Pancreas (tissue), 10 donors: ENCODE measurements around the gene HSPB2. TPM values are rescaled to one million over a fixed set of nuclear protein-coding genes. Genes with fewer than 3 reads are reported as not detected.
A peak's percentile ranks its signal among the peaks of the same experiment; 100 is the strongest.

Experiments
- ATAC-seq, 4 donors: fragments of 200-7000 bp; cut with Tn5 transposase; one replicate each; pipeline versions ENCODE4 v1.8.0 to v1.9.1; 2020; ENCODE audit warnings: mild to moderate bottlenecking in 4 of 4, moderate library complexity in 4 of 4
- DNase-seq, 6 donors: peaks; one replicate each; pipeline ENCODE4 v3.0.0-alpha.2; 2020
- FAIRE-seq: peaks from 2 replicates; lab custom pipeline; 2012; peaks lifted over from hg19 to GRCh38; lab: Jason Lieb, UNC
- H3K27ac ChIP-seq, 4 donors: fragments of 200-600 bp; sonication (generic); 1 replicate in 3 of 4; 2 replicates in 1 of 4; pipeline versions ENCODE4 v1.5.0 to v1.8.0; 2020
- H3K27me3 ChIP-seq, 4 donors: fragments of 200-600 bp; one replicate each; pipeline ENCODE4 v1.8.0; 2021
- H3K36me3 ChIP-seq, 3 donors: fragments of 200-600 bp; sonication (generic) in 1 of 3; one replicate each; pipeline versions ENCODE4 v1.5.0 to v1.8.0; 2020 to 2021
- H3K4me1 ChIP-seq, 3 donors: fragments of 200-600 bp; one replicate each; pipeline ENCODE4 v1.8.0; 2021
- H3K4me3 ChIP-seq, 4 donors: fragments of 200-600 bp; sonication (generic) in 2 of 4; one replicate each; pipeline versions ENCODE4 v1.5.0 to v1.8.0; 2020 to 2021
- H3K9me3 ChIP-seq, 4 donors: fragments of 200-600 bp; one replicate each; pipeline ENCODE4 v1.8.0; 2021
- CTCF ChIP-seq, 4 donors: fragments of 200-600 bp; sonication (generic) in 3 of 4; IDR thresholded peaks; one replicate each; pipeline versions ENCODE4 v1.5.0 to v1.8.0; 2021; ENCODE audit warnings: antibody characterized with exemption in 4 of 4
- WGBS, 2 donors: extraction: QIAGEN DNeasy Blood & Tissue Kit; methylation state at CpG; one replicate each; pipeline ENCODE4 v1.1.7; 2013; 5-methylcytosine and 5-hydroxymethylcytosine counted together
- intact Hi-C, 3 donors: fragments of 100-400 bp; cut with DNase I; formaldehyde crosslinking; loops; one replicate each; pipeline versions ENCODE4 v1.11.1 to v1.14.2; 2022
- polyA plus RNA-seq, 2 donors: library from polyadenylated mRNA; stranded (reverse); fragments of 200-250 nt; gene quantifications; one replicate each; pipeline ENCODE4 v1.2.3, GENCODE V29; 2013
- total RNA-seq, 6 donors: library from RNA; stranded (reverse); fragmentation: NEBNext Ultra II Directional in 4 of 6; extraction: Animal tissue kit (Norgen Biotek cat#: 25700) in 4 of 6; gene quantifications; one replicate each; pipeline versions ENCODE4 v1.2.1 to v1.2.4, GENCODE V29; 2021 to 2023
- donor health status: healthy with polysubstance abuse.
- donor health status: DM: no; HTN: no; CAD: no; lungs with moderate emphysema.
- donor health status: DM: no; HTN: no; CAD: no.
- donor health status: control.
- donor health status: control.
- donor health status: Bipolar disorder and iron deficiency.
- donor health status: DM: yes; HTN: yes; CAD: no.
- donor health status: DM: no; HTN: no; CAD: no.
- donor health status: DM: no; HTN: no; CAD: no.
- donor health status: DM: yes; HTN: yes; CAD: no.

HSPB2 gene
- total and polyA plus RNA-seq, 8 donors, result 0.32 to 1.5 (median 0.78) TPM; not detected in 1

GRCh38 chr11:111946499-111946898 lies 34.0 kb downstream of the HSPB2 start:
- intact Hi-C loops, result no loop called here
- H3K27ac ChIP-seq, result no peak overlapping the region
- peak in 1 of 6 donors; percentile 40 for DNase-seq

GRCh38 chr11:111947143-111947542 lies 34.6 kb downstream of the HSPB2 start:
- TF ChIP-seq CTCF (IDR thresholded peaks at IDR 0.05), result no peak
- Histone ChIP-seq H3K36me3 (no peaks in the 10 kb centered on the region), H3K9me3 (no peaks in the 10 kb centered on the region), H3K27me3 (no peaks in the 10 kb centered on the region), H3K4me1 (no peaks in the 10 kb centered on the region), H3K27ac (no peak overlapping the region), H3K4me3 (no peak overlapping the region)
- FAIRE-seq (no peak), ATAC-seq (no peak), DNase-seq (no peak)
- intact Hi-C loops, result no loop called here

More at GRCh38 chr11:111946499-111946898, 34.0 kb downstream of the HSPB2 start:
- peak; percentile 27 to 86 (median 45) for ATAC-seq
- no peak for FAIRE-seq
- Histone ChIP-seq H3K9me3 (no peaks in the 10 kb centered on the region), H3K4me3 (no peak overlapping the region), H3K4me1 (no peaks in the 10 kb centered on the region), H3K36me3 (no peaks in the 10 kb centered on the region), H3K27me3 (no peaks in the 10 kb centered on the region)
- TF ChIP-seq CTCF (IDR thresholded peaks at IDR 0.05), result no peak
- 47 to 57% methylated on average over 3 of the region's 3 CpGs for WGBS, 2 donors

- no peaks in the 10 kb centered on the region for H3K4me1 ChIP-seq
- no peak for TF ChIP-seq CTCF (IDR thresholded peaks at IDR 0.05)
- intact Hi-C loops, result no loop called here
- no peak overlapping the region for H3K4me3 ChIP-seq
- no peak overlapping the region for H3K27ac ChIP-seq
- no peaks in the 10 kb centered on the region for H3K36me3 ChIP-seq
- H3K9me3 ChIP-seq, result no peaks in the 10 kb centered on the region
- H3K27me3 ChIP-seq, result no peaks in the 10 kb centered on the region
- FAIRE-seq, result no peak
- ATAC-seq, result no peak
- no peak for DNase-seq
- whole genome bisulfite sequencing, 2 donors, result 39 to 44% methylated on average over 7 of the region's 7 CpGs
These were observed 37.2 kb downstream of the HSPB2 start for GRCh38 chr11:111949519-111950426.

- H3K4me1 ChIP-seq, result no peaks in the 10 kb centered on the region
- WGBS, 2 donors, result 91 to 92% methylated on average over 3 of the region's 3 CpGs
- intact Hi-C loops, result no loop called here
- H3K36me3 ChIP-seq, result no peaks in the 10 kb centered on the region
- H3K27ac ChIP-seq, result no peak overlapping the region
- H3K4me3 ChIP-seq, result no peak overlapping the region
- no peak for ATAC-seq
- FAIRE-seq, result no peak
- DNase-seq, result no peak
- no peak for TF ChIP-seq CTCF (IDR thresholded peaks at IDR 0.05)
- no peaks in the 10 kb centered on the region for H3K27me3 ChIP-seq
- H3K9me3 ChIP-seq, result no peaks in the 10 kb centered on the region
These were observed 39.0 kb downstream of the HSPB2 start for GRCh38 chr11:111951565-111951964.

- 94% methylated on average over 4 of the region's 4 CpGs for WGBS, 2 donors
- H3K4me1 ChIP-seq, result no peaks in the 10 kb centered on the region
- no peaks in the 10 kb centered on the region for H3K36me3 ChIP-seq
- intact Hi-C loops, result no loop called here
- FAIRE-seq, result no peak
- TF ChIP-seq CTCF (IDR thresholded peaks at IDR 0.05), result no peak
- no peaks in the 10 kb centered on the region for H3K27me3 ChIP-seq
- H3K27ac ChIP-seq, result no peak overlapping the region
- no peak overlapping the region for H3K4me3 ChIP-seq
- no peaks in the 10 kb centered on the region for H3K9me3 ChIP-seq
- ATAC-seq, result no peak
- DNase-seq, result no peak
These were observed 41.6 kb downstream of the HSPB2 start for GRCh38 chr11:111954154-111954553.
